ENCODE results near the gene ARHGEF11. TPM values are rescaled to one million over a fixed set of nuclear protein-coding genes. Genes with fewer than 3 reads are reported as not detected.
A peak's percentile ranks its signal among the peaks of the same experiment; 100 is the strongest.

Gene ARHGEF11
- total RNA-seq, 1 experiment from 2014 or later, result 38.1 TPM

DNA sequence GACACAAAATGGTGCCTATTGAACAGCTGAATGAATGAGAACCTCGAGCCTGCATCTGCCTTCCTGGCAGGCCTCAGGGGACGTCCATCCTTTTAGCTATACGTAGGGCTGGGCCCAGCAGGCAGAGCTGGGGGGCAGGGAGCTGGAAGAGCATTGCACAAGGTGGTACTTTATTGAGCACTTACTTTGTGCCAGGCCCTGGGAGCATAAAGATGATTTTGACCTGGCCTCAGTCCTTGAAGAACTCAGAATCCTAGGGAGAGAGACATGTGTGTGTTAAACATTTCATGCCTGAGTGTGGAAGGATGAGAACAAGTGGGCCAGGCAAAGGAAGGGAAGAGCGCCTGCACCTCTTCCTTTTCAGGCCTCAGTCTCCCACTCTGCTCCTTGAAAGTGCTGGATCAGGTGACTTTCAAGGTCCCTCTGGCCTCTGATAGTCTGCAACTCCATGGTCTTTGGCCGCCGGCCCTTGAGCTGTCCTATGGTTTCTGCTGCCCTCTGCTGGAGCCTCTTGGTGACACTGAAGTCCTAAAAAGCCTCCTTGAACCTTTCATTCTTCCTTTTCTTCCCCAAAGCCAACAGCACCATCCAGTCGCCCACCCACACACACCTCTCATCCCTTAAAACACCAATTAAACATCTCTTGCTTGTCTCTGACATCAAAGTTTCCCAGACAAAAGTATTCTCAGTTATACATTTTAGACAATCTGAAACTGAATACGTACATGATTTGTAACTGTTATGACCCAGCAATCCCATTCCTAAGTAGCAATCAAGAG, 155.6 kb downstream of the ARHGEF11 start:
- POLR2A ChIA-PET, result interaction anchor here (0.6 kb wide), 1 partner anchor 59 kb away, joined by 3 read pairs; no protein-coding TSS in a partner anchor
- Mint-ChIP-seq H3K27ac (no peak overlapping the region), H3K4me3 (no peak overlapping the region), H3K27me3 (ENCODE audit: low read depth) (peaks cover 74% of the 10 kb centered on the region), H3K9me3 (no peaks in the 10 kb centered on the region), H3K36me3 (no peaks in the 10 kb centered on the region), H3K4me1 (peaks cover 35% of the 10 kb centered on the region)
- TF ChIP-seq, protein P1, sequence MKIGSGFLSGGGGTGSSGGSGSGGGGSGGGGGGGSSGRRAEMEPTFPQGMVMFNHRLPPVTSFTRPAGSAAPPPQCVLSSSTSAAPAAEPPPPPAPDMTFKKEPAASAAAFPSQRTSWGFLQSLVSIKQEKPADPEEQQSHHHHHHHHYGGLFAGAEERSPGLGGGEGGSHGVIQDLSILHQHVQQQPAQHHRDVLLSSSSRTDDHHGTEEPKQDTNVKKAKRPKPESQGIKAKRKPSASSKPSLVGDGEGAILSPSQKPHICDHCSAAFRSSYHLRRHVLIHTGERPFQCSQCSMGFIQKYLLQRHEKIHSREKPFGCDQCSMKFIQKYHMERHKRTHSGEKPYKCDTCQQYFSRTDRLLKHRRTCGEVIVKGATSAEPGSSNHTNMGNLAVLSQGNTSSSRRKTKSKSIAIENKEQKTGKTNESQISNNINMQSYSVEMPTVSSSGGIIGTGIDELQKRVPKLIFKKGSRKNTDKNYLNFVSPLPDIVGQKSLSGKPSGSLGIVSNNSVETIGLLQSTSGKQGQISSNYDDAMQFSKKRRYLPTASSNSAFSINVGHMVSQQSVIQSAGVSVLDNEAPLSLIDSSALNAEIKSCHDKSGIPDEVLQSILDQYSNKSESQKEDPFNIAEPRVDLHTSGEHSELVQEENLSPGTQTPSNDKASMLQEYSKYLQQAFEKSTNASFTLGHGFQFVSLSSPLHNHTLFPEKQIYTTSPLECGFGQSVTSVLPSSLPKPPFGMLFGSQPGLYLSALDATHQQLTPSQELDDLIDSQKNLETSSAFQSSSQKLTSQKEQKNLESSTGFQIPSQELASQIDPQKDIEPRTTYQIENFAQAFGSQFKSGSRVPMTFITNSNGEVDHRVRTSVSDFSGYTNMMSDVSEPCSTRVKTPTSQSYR (CRISPR knock-in tag; IDR thresholded peaks at IDR 0.05), result no peak
- TF ChIP-seq TCF7 (CRISPR knock-in tag; IDR thresholded peaks at IDR 0.05; ENCODE audit: low read depth) (no peak), ZNF263 (CRISPR knock-in tag; IDR thresholded peaks at IDR 0.05; ENCODE audit: low read depth) (no peak), USF2 (CRISPR knock-in tag; IDR thresholded peaks at IDR 0.05) (peak; percentile 91), ETV6 (CRISPR knock-in tag; IDR thresholded peaks at IDR 0.05) (0 out of 2 replicates have a peak, but pooled peaks have one; percentile 30)
- TF ChIP-seq, protein P2, sequence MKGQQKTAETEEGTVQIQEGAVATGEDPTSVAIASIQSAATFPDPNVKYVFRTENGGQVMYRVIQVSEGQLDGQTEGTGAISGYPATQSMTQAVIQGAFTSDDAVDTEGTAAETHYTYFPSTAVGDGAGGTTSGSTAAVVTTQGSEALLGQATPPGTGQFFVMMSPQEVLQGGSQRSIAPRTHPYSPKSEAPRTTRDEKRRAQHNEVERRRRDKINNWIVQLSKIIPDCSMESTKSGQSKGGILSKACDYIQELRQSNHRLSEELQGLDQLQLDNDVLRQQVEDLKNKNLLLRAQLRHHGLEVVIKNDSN (CRISPR knock-in tag; IDR thresholded peaks at IDR 0.05), result peak; percentile 92
- TF ChIP-seq, protein P3, sequence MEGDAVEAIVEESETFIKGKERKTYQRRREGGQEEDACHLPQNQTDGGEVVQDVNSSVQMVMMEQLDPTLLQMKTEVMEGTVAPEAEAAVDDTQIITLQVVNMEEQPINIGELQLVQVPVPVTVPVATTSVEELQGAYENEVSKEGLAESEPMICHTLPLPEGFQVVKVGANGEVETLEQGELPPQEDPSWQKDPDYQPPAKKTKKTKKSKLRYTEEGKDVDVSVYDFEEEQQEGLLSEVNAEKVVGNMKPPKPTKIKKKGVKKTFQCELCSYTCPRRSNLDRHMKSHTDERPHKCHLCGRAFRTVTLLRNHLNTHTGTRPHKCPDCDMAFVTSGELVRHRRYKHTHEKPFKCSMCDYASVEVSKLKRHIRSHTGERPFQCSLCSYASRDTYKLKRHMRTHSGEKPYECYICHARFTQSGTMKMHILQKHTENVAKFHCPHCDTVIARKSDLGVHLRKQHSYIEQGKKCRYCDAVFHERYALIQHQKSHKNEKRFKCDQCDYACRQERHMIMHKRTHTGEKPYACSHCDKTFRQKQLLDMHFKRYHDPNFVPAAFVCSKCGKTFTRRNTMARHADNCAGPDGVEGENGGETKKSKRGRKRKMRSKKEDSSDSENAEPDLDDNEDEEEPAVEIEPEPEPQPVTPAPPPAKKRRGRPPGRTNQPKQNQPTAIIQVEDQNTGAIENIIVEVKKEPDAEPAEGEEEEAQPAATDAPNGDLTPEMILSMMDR (IDR thresholded peaks at IDR 0.05), result peak; percentile 72
- DNase-seq (ENCODE audit: low spot score), result peak; percentile 88
- CTCF ChIA-PET, result interaction anchor here (0.5 to 13.3 kb wide), 27 partner anchors 9 to 433 kb away, joined by 3 to 233 read pairs (median 4); partner anchors contain the start of genes INSRR, ISG20L2, LRRC71 and METTL25B
- ATAC-seq, result peak; percentile 36

GRCh38 chr1:156887734-156888133, 157.8 kb downstream of the ARHGEF11 start:
- Mint-ChIP-seq H3K9me3 (no peaks in the 10 kb centered on the region), H3K4me1 (peaks cover 34% of the 10 kb centered on the region), H3K4me3 (peak overlapping the region; percentile 26; the same call in 1 of the 2 replicates), H3K27me3 (ENCODE audit: low read depth) (peaks cover 65% of the 10 kb centered on the region), H3K27ac (no peak overlapping the region), H3K36me3 (no peaks in the 10 kb centered on the region)
- ChIA-PET POLR2A (no interaction called here), CTCF (interaction anchor here (0.6 to 13.3 kb wide), 19 partner anchors 11 to 209 kb away, joined by 3 to 211 read pairs (median 6); partner anchors contain the start of genes INSRR, ISG20L2, LRRC71 and METTL25B)
- ATAC-seq, result no peak
- DNase-seq (ENCODE audit: low spot score), result no peak
- no peak for TF ChIP-seq MAX (CRISPR knock-in tag; IDR thresholded peaks at IDR 0.05)
- TF ChIP-seq ERG (CRISPR knock-in tag; IDR thresholded peaks at IDR 0.05), result no peak
- TF ChIP-seq FOXJ3 (CRISPR knock-in tag; IDR thresholded peaks at IDR 0.05; ENCODE audit: borderline replicate concordance), result no peak
- no peak for TF ChIP-seq TP53 (CRISPR knock-in tag; IDR thresholded peaks at IDR 0.05)
- TF ChIP-seq, protein P4, sequence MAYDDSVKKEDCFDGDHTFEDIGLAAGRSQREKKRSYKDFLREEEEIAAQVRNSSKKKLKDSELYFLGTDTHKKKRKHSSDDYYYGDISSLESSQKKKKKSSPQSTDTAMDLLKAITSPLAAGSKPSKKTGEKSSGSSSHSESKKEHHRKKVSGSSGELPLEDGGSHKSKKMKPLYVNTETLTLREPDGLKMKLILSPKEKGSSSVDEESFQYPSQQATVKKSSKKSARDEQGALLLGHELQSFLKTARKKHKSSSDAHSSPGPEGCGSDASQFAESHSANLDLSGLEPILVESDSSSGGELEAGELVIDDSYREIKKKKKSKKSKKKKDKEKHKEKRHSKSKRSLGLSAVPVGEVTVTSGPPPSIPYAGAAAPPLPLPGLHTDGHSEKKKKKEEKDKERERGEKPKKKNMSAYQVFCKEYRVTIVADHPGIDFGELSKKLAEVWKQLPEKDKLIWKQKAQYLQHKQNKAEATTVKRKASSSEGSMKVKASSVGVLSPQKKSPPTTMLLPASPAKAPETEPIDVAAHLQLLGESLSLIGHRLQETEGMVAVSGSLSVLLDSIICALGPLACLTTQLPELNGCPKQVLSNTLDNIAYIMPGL (CRISPR knock-in tag; IDR thresholded peaks at IDR 0.05), result no peak
- TF ChIP-seq ATF6 (CRISPR knock-in tag; IDR thresholded peaks at IDR 0.05), result no peak
- no peak for TF ChIP-seq PRDM15 (CRISPR knock-in tag; IDR thresholded peaks at IDR 0.05)
- TF ChIP-seq CBFB (CRISPR knock-in tag; IDR thresholded peaks at IDR 0.05; ENCODE audit: low read depth), result no peak
